Esophagus muscularis mucosa (tissue), 4 donors: ENCODE measurements around the gene RAPH1.

Experiments
- EP300 ChIP-seq: sonication (generic); formaldehyde crosslinking; IDR thresholded peaks from one replicate; pipeline ENCODE4 v1.6.1; 2017; ENCODE audit warnings: antibody characterized with exemption
- POLR2A ChIP-seq: fragments of 450-650 bp; IDR thresholded peaks from one replicate; pipeline ENCODE4 v1.6.1; 2017; ENCODE audit warnings: antibody characterized with exemption, moderate library complexity, mild to moderate bottlenecking, low read depth
- POLR2AphosphoS5 ChIP-seq, 2 donors: sonication (generic); formaldehyde crosslinking; IDR thresholded peaks; one replicate each; pipeline ENCODE4 v1.6.1; 2017; ENCODE audit warnings: antibody characterized with exemption in 2 of 2
- TF ChIP-seq, protein P1 (sequence below), 3 experiments: fragments of 200-600 bp in 2 of 3; fragments of 450-650 bp in 1 of 3; sonication (generic) in 2 of 3; IDR thresholded peaks; one replicate each; pipeline ENCODE4 v1.5.1; 2017 to 2019; ENCODE audit warnings: antibody characterized with exemption in 3 of 3, mild to moderate bottlenecking in 2 of 3, moderate library complexity in 1 of 3

DNA sequence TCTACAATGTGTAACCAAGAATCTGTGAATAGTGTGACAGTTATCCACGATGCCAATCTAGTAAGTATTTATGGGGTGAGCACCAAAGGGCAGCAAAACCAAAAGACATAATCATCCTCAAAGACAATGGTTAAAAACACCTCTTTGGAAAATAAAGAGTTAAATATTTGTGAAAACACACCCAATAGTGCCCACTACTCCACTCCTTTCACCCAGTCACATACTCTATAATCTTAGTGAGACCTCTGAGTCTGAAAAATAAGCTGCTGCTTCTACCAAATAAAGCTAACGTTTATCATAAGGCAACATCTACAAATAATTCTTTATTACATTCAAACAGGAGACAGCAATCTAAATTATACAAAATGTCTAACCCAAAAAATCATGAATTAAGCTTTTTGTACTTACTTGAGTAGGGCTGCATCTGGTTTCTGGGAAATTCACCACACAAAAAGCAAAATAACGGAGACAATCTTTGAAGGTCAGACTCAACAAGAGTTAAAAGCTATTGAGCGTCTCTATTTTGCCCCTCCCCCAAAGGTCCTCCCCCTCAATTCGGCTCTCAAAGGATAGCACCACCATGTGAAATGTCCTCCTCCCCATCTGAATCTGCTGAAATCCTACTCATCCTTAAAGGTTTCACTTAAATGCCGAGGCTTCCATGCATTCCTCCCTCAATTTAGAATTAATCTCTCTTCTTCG is 2.0 kb downstream of the RAPH1 start:
- TF ChIP-seq, protein P1, sequence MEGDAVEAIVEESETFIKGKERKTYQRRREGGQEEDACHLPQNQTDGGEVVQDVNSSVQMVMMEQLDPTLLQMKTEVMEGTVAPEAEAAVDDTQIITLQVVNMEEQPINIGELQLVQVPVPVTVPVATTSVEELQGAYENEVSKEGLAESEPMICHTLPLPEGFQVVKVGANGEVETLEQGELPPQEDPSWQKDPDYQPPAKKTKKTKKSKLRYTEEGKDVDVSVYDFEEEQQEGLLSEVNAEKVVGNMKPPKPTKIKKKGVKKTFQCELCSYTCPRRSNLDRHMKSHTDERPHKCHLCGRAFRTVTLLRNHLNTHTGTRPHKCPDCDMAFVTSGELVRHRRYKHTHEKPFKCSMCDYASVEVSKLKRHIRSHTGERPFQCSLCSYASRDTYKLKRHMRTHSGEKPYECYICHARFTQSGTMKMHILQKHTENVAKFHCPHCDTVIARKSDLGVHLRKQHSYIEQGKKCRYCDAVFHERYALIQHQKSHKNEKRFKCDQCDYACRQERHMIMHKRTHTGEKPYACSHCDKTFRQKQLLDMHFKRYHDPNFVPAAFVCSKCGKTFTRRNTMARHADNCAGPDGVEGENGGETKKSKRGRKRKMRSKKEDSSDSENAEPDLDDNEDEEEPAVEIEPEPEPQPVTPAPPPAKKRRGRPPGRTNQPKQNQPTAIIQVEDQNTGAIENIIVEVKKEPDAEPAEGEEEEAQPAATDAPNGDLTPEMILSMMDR (IDR thresholded peaks at IDR 0.05), result no peak
- TF ChIP-seq EP300 (no peak), POLR2A (no peak), POLR2AphosphoS5 (IDR thresholded peaks at IDR 0.05) (no peak)
